Measurements from ENCODE around the gene AHRR.
"Not testable (repeated sequence)": the region's sequence is repeated elsewhere in the genome, so short reads cannot be mapped to it uniquely, and the experiment has no call there.

Gene AHRR

GRCh38 chr5:459562-460272 lies 138.2 kb downstream of the AHRR start:
- DNase-seq (ENCODE audit: low spot score) = no peak

GRCh38 chr5:460273-460625 lies 138.7 kb downstream of the AHRR start:
- DNase-seq (ENCODE audit: low spot score) = no peak

GRCh38 chr5:462051-462481 lies 140.6 kb downstream of the AHRR start:
- DNase-seq (ENCODE audit: low spot score) = no peak

GRCh38 chr5:463301-463700 lies 141.8 kb downstream of the AHRR start:
- DNase-seq (ENCODE audit: low spot score) = no peak

GRCh38 chr5:463952-464351 lies 142.4 kb downstream of the AHRR start:
- DNase-seq (ENCODE audit: low spot score) = no peak

- DNase-seq (ENCODE audit: low spot score) = no peak
These were observed 142.9 kb downstream of the AHRR start for GRCh38 chr5:464446-464842.

- no peak for DNase-seq (ENCODE audit: low spot score)
These were observed 143.5 kb downstream of the AHRR start for GRCh38 chr5:464843-465590.

- no peak for DNase-seq (ENCODE audit: low spot score)
These were observed 144.3 kb downstream of the AHRR start for GRCh38 chr5:465591-466403.

- no peak for DNase-seq (ENCODE audit: low spot score)
These were observed 145.3 kb downstream of the AHRR start for GRCh38 chr5:466661-467310.

GRCh38 chr5:468401-468800 lies 146.9 kb downstream of the AHRR start:
- no peak for DNase-seq (ENCODE audit: low spot score)

GRCh38 chr5:469752-470483 lies 148.4 kb downstream of the AHRR start:
- DNase-seq (ENCODE audit: low spot score) = no peak

GRCh38 chr5:470961-471749 lies 149.6 kb downstream of the AHRR start:
- DNase-seq (ENCODE audit: low spot score) = no peak

GRCh38 chr5:471750-472058 lies 150.2 kb downstream of the AHRR start:
- no peak for DNase-seq (ENCODE audit: low spot score)

- DNase-seq (ENCODE audit: low spot score) = peak; percentile 64
These were observed 150.7 kb downstream of the AHRR start for GRCh38 chr5:472076-472655.

- DNase-seq (ENCODE audit: low spot score) = peak; percentile 100
These were observed 151.4 kb downstream of the AHRR start for GRCh38 chr5:472656-473550.

- DNase-seq (ENCODE audit: low spot score) = peak; percentile 64
These were observed 152.2 kb downstream of the AHRR start for GRCh38 chr5:473551-474192.

- not testable (repeated sequence) for DNase-seq (ENCODE audit: low spot score)
These were observed 152.8 kb downstream of the AHRR start for GRCh38 chr5:474232-474839.

- DNase-seq (ENCODE audit: low spot score) = no peak
These were observed 153.5 kb downstream of the AHRR start for GRCh38 chr5:474840-475661.
